Hepatocyte (in vitro differentiated cells): ENCODE results near the gene DMXL1. TPM values are rescaled to one million over a fixed set of nuclear protein-coding genes. Genes with fewer than 3 reads are reported as not detected.

ENCODE experiments used
- DNase-seq: peaks from one replicate; pipeline ENCODE4 v3.0.0-alpha.2; 2016; ENCODE audit warnings: low spot score
- H2AFZ ChIP-seq: fragments of 200-600 bp; sonication (generic); 2 replicates; pipeline ENCODE4 v1.6.0; 2016; ENCODE audit warnings: antibody characterized with exemption, mild to moderate bottlenecking
- H3K27ac ChIP-seq: fragments of 200-600 bp; sonication (generic); 2 replicates; pipeline ENCODE4 v1.5.1; 2016; ENCODE audit warnings: mild to moderate bottlenecking
- H3K27me3 ChIP-seq: fragments of 200-600 bp; sonication (generic); 2 replicates; pipeline ENCODE4 v1.6.1; 2016
- H3K36me3 ChIP-seq: fragments of 200-600 bp; sonication (generic); replicated peaks from 2 replicates; pipeline ENCODE4 v1.5.1; 2016; ENCODE audit warnings: low read depth; ENCODE audit not compliant: insufficient read depth
- H3K4me1 ChIP-seq: fragments of 200-600 bp; sonication (generic); 2 replicates; pipeline ENCODE4 v1.5.1; 2016; ENCODE audit warnings: mild to moderate bottlenecking, moderate library complexity; ENCODE audit not compliant: insufficient read depth
- H3K4me2 ChIP-seq: fragments of 200-600 bp; sonication (generic); 2 replicates; pipeline ENCODE4 v1.6.0; 2016
- H3K4me3 ChIP-seq: fragments of 200-600 bp; sonication (generic); 2 replicates; pipeline ENCODE4 v1.5.1; 2016; ENCODE audit warnings: mild to moderate bottlenecking
- H3K79me2 ChIP-seq: fragments of 200-600 bp; sonication (generic); 2 replicates; pipeline ENCODE4 v1.6.0; 2017; ENCODE audit warnings: mild to moderate bottlenecking
- H3K9me2 ChIP-seq: fragments of 200-600 bp; sonication (generic); replicated peaks from 2 replicates; pipeline ENCODE4 v1.6.0; 2017; ENCODE audit warnings: mild to moderate bottlenecking; ENCODE audit not compliant: insufficient read depth
- H3K9me3 ChIP-seq: fragments of 200-600 bp; sonication (generic); 2 replicates; pipeline ENCODE4 v1.5.1; 2016; ENCODE audit warnings: low read depth, mild to moderate bottlenecking
- H4K20me1 ChIP-seq: fragments of 200-600 bp; sonication (generic); 2 replicates; pipeline ENCODE4 v1.6.0; 2016; ENCODE audit warnings: mild to moderate bottlenecking; ENCODE audit not compliant: insufficient read depth, poor library complexity, severe bottlenecking
- EZH2 ChIP-seq: fragments of 200-600 bp; sonication (generic); IDR thresholded peaks from 2 replicates; pipeline ENCODE4 v1.6.1; 2016; ENCODE audit warnings: antibody characterized with exemption, mild to moderate bottlenecking, borderline replicate concordance
- EZH2phosphoT487 ChIP-seq: fragments of 200-600 bp; sonication (generic); IDR thresholded peaks from one replicate; pipeline ENCODE4 v1.6.1; 2018; ENCODE audit warnings: antibody characterized with exemption, mild to moderate bottlenecking, low read depth, moderate library complexity; ENCODE audit not compliant: unreplicated experiment, severe bottlenecking
- WGBS: methylation state at CpG from one replicate; pipeline ENCODE4 v1.1.6; 2016; ENCODE audit warnings: low lambda C conversion rate; ENCODE audit errors: missing lambda C conversion rate; 5-methylcytosine and 5-hydroxymethylcytosine counted together
- polyA plus RNA-seq: library from polyadenylated mRNA; unstranded; fragments of >200 nt; fragmentation: Nextera tagmentation; extraction: Ambion mirVana; gene quantifications from 2 replicates; pipeline ENCODE4 v1.2.1, GENCODE V29; 2016
- total RNA-seq: library from RNA; depleted of rRNA; stranded (reverse); fragments of >200 nt; gene quantifications from 2 replicates; pipeline ENCODE4 v1.2.3, GENCODE V29; 2014
- TF ChIP-seq, protein P1 (sequence below): fragments of 200-600 bp; sonication (generic); IDR thresholded peaks from 2 replicates; pipeline ENCODE4 v1.5.1; 2016; ENCODE audit warnings: antibody characterized with exemption, mild to moderate bottlenecking; ENCODE audit not compliant: poor library complexity

Gene DMXL1
- total and polyA plus RNA-seq, 2 experiments from 2014 or later = 13.3 to 46.1 TPM

DNA sequence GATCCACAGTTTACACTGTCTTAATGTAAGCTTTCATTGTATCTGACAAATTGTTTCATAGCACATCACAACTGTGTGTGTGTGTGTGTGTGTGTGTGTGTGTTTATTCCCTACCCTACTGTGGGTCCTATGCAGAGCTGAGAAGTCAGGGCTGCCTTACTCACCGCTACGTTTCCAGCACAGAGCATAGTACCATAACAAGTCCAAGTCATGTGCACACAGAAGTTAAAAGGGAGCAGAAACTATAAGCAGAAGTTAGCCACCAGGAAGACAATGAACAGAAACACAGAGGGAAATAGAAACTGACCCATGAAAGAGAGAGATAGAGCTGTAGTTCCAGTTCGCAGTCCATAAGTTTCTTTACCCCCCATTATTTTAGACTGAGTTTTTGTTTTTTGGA lies 38.2 kb upstream of the DMXL1 start:
- Histone ChIP-seq H3K9me2 (no peaks in the 10 kb centered on the region), H3K4me2 (no peak overlapping the region), H3K9me3 (no peaks in the 10 kb centered on the region), H3K27ac (no peak overlapping the region), H3K27me3 (no peaks in the 10 kb centered on the region), H3K4me1 (no peaks in the 10 kb centered on the region), H3K79me2 (no peaks in the 10 kb centered on the region), H3K4me3 (no peak overlapping the region), H3K36me3 (no peaks in the 10 kb centered on the region), H2AFZ (no peak overlapping the region), H4K20me1 (no peaks in the 10 kb centered on the region)
- TF ChIP-seq EZH2 (no peak), EZH2phosphoT487 (no peak)
- TF ChIP-seq, protein P1, sequence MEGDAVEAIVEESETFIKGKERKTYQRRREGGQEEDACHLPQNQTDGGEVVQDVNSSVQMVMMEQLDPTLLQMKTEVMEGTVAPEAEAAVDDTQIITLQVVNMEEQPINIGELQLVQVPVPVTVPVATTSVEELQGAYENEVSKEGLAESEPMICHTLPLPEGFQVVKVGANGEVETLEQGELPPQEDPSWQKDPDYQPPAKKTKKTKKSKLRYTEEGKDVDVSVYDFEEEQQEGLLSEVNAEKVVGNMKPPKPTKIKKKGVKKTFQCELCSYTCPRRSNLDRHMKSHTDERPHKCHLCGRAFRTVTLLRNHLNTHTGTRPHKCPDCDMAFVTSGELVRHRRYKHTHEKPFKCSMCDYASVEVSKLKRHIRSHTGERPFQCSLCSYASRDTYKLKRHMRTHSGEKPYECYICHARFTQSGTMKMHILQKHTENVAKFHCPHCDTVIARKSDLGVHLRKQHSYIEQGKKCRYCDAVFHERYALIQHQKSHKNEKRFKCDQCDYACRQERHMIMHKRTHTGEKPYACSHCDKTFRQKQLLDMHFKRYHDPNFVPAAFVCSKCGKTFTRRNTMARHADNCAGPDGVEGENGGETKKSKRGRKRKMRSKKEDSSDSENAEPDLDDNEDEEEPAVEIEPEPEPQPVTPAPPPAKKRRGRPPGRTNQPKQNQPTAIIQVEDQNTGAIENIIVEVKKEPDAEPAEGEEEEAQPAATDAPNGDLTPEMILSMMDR = no peak
- WGBS = 66% methylated on average over 3 of the region's 3 CpGs
- DNase-seq = no peak

DNA sequence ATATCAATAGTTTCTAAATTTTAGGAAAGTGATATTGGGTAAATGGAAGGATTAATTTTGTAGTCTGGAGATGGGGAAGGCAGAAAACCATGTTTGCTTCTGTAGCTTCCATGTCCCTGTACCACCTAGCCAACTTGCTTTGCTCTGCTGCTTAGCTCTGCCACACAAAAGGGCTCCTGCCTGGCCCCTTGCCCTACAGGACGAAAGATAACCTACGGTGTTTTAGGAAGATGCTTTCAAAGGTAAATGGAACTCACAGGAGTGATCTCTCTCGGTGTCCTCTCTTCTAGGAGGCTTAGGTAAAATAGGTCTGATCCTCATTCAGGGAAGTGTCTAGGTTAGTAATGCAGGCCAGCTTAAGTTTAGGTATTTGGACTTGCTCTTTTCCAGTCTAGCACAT lies 37.8 kb upstream of the DMXL1 start:
- H3K27me3 ChIP-seq = no peaks in the 10 kb centered on the region
- no peaks in the 10 kb centered on the region for H3K9me2 ChIP-seq
- no peak overlapping the region for H2AFZ ChIP-seq
- H3K9me3 ChIP-seq = no peaks in the 10 kb centered on the region
- no peak overlapping the region for H3K27ac ChIP-seq
- H4K20me1 ChIP-seq = no peaks in the 10 kb centered on the region
- no peak overlapping the region for H3K4me3 ChIP-seq
- H3K36me3 ChIP-seq = no peaks in the 10 kb centered on the region
- TF ChIP-seq EZH2 = no peak
- no peak for TF ChIP-seq EZH2phosphoT487
- TF ChIP-seq, protein P1 = no peak
- 62% methylated on average over 3 of the region's 3 CpGs for WGBS
- no peaks in the 10 kb centered on the region for H3K4me1 ChIP-seq
- DNase-seq = no peak
- H3K79me2 ChIP-seq = no peaks in the 10 kb centered on the region
- H3K4me2 ChIP-seq = no peak overlapping the region

DNA sequence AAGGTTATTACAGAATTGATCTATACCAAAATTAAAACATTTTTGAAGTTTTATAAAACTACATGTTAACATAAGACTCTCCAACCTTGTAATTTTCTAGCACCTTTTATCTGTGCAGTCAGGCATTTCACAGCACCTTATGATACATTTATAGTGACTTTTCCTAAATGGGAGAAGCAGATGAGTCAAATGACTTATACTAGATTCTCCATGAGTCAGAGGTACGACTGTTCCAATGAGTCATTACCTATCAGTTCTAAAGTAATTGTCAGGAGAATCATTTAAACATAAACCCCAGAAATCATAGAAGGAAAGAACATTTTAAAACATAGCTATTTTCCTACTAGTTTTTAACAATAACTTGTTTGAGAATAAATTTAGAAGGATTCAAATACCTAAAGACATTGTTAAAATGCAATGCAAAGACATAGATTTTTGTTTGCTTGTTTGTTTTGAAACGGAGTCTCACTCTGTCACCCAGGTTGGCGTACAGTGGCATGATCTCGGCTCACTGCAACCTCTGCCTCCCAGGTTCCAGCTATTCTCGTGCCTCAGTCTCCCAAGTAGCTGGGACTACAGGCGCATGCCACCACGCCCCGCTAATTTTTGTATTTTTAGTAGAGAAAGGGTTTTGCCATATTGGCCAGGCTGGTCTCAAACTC lies 34.7 kb upstream of the DMXL1 start:
- no peak overlapping the region for H2AFZ ChIP-seq
- no peaks in the 10 kb centered on the region for H3K4me1 ChIP-seq
- DNase-seq = peak; percentile 17
- H4K20me1 ChIP-seq = no peaks in the 10 kb centered on the region
- no peak overlapping the region for H3K27ac ChIP-seq
- TF ChIP-seq, protein P1 = no peak
- no peak for TF ChIP-seq EZH2
- TF ChIP-seq EZH2phosphoT487 = no peak
- H3K9me3 ChIP-seq = no peaks in the 10 kb centered on the region
- H3K4me2 ChIP-seq = no peak overlapping the region
- no peak overlapping the region for H3K4me3 ChIP-seq
- H3K36me3 ChIP-seq = no peaks in the 10 kb centered on the region
- 91% methylated on average over 8 of the region's 8 CpGs for WGBS
- no peaks in the 10 kb centered on the region for H3K79me2 ChIP-seq
- H3K27me3 ChIP-seq = no peaks in the 10 kb centered on the region
- no peaks in the 10 kb centered on the region for H3K9me2 ChIP-seq
